OCI-LY7 (cell line): ENCODE data around the gene LIN9.

ENCODE experiments used
- CTCF ChIP-seq: fragments of 200-600 bp; sonication (generic); conservative IDR thresholded peaks from 2 replicates; pipeline ENCODE4 v1.5.1; 2014; ENCODE audit warnings: mild to moderate bottlenecking, antibody characterized with exemption, low read length, moderate library complexity, mixed read lengths
- EZH2phosphoT487 ChIP-seq: fragments of 200-600 bp; sonication (generic); IDR thresholded peaks from 2 replicates; pipeline ENCODE4 v1.6.1; 2018; ENCODE audit warnings: low read depth, borderline replicate concordance, mild to moderate bottlenecking, mixed run types, antibody characterized with exemption, low read length, moderate library complexity, mixed read lengths

- TF ChIP-seq CTCF (no peak), EZH2phosphoT487 (no peak)
Measured at GRCh38 chr1:226292874-226293552, 16.0 kb downstream of the LIN9 start.
